ENCODE measurements around the gene ST3GAL3. TPM values are rescaled to one million over a fixed set of nuclear protein-coding genes. Genes with fewer than 3 reads are reported as not detected.

Gene ST3GAL3
- total RNA-seq, 1 experiment from 2014 or later, result 8.3 TPM

DNA sequence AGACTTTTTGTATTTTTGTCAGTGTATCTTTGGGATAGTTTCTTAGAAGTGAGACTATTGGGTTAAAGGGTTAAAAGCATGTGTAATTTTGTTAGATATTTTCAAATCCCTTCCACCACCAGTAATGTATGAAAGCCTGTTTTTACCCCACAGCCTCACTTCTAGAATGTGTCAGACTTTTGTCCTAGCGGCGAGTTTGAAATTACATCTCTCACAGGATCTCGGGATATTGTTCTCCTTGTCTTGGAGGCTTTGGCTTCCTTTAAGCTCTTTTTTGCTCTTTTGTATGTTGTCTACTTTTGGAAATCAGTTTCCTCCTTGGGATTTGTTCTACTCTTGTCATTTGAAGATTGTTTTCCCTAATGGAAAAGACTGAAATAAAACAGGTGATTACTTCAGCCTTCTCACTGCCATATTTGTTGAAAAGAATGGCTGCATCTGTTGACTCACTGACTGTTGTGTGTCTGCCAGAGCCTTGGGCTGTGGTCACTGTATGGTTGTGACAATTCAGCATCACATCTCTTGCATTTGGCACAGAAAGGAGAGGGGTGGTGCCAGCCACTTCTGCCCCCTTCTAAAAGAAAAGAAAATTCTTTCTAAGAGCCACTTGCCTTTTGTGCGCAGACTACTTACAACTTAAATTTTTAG, 22.6 kb downstream of the ST3GAL3 start:
- DNase-seq, result no peak
- Histone ChIP-seq H3K79me1 (ENCODE audit: insufficient read depth, low read depth, low read length, poor library complexity, severe bottlenecking) (no peaks in the 10 kb centered on the region), H4K91ac (ENCODE audit: insufficient read length, low read depth, low read length) (no peak overlapping the region)

More for the DNA sequence above, 22.6 kb downstream of the ST3GAL3 start:
- Histone ChIP-seq H2AFZ (ENCODE audit: low read length) (no peak overlapping the region), H4K8ac (replicated peaks; ENCODE audit: insufficient read length, low read depth, low read length) (no peak overlapping the region), H3K23ac (ENCODE audit: insufficient read length, low read depth, low read length) (no peak overlapping the region), H2BK120ac (ENCODE audit: low read depth, low read length, poor library complexity, severe bottlenecking) (no peak overlapping the region), H3K4ac (ENCODE audit: low read depth, low read length) (no peak overlapping the region), H3K14ac (ENCODE audit: insufficient read depth, low read length) (no peak overlapping the region), H4K20me1 (ENCODE audit: control insufficient read depth, insufficient read depth, insufficient read length) (no peaks in the 10 kb centered on the region), H4K5ac (ENCODE audit: insufficient read length, low read depth, low read length) (no peak overlapping the region), H3K27me3 (ENCODE audit: insufficient read depth, low read length) (no peaks in the 10 kb centered on the region), H3K4me1 (ENCODE audit: insufficient read depth, low read length) (no peaks in the 10 kb centered on the region), H3K9ac (ENCODE audit: extremely low read depth, insufficient read length, low read length) (no peak overlapping the region), H3K79me2 (ENCODE audit: insufficient read depth, low read length) (no peaks in the 10 kb centered on the region), H3K4me2 (ENCODE audit: insufficient read depth, insufficient read length, low read length) (no peak overlapping the region), H3K9me3 (ENCODE audit: control insufficient read depth, low read depth, low read length) (no peaks in the 10 kb centered on the region), H2BK5ac (ENCODE audit: insufficient read length, low read length) (no peak overlapping the region), H3K56ac (ENCODE audit: insufficient read length, low read depth, low read length) (no peak overlapping the region), H2BK20ac (ENCODE audit: low read depth, low read length, poor library complexity, severe bottlenecking) (no peak overlapping the region), H2AK5ac (ENCODE audit: insufficient read length, low read length) (no peak overlapping the region), H2BK12ac (ENCODE audit: insufficient read length, low read depth, low read length) (no peak overlapping the region), H3K18ac (ENCODE audit: insufficient read length, low read depth, low read length) (no peak overlapping the region), H2BK15ac (ENCODE audit: low read depth, low read length) (no peak overlapping the region), H3K23me2 (ENCODE audit: insufficient read length, low read depth, low read length, poor library complexity, severe bottlenecking) (no peaks in the 10 kb centered on the region), H3T11ph (ENCODE audit: low read length) (no peak overlapping the region), H3K27ac (ENCODE audit: insufficient read length, low read depth, low read length) (no peak overlapping the region)
- H3K27me3 Mint-ChIP-seq (ENCODE audit: low read depth), result no peaks in the 10 kb centered on the region
- no CpG with 5 or more reads among the region's 4 CpGs for WGBS (ENCODE audit: extremely low coverage, insufficient read length, low lambda C conversion rate)
- TF ChIP-seq, protein P1, sequence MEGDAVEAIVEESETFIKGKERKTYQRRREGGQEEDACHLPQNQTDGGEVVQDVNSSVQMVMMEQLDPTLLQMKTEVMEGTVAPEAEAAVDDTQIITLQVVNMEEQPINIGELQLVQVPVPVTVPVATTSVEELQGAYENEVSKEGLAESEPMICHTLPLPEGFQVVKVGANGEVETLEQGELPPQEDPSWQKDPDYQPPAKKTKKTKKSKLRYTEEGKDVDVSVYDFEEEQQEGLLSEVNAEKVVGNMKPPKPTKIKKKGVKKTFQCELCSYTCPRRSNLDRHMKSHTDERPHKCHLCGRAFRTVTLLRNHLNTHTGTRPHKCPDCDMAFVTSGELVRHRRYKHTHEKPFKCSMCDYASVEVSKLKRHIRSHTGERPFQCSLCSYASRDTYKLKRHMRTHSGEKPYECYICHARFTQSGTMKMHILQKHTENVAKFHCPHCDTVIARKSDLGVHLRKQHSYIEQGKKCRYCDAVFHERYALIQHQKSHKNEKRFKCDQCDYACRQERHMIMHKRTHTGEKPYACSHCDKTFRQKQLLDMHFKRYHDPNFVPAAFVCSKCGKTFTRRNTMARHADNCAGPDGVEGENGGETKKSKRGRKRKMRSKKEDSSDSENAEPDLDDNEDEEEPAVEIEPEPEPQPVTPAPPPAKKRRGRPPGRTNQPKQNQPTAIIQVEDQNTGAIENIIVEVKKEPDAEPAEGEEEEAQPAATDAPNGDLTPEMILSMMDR (conservative IDR thresholded peaks at IDR 0.05), result no peak
- H3K9me3 Mint-ChIP-seq, result no peaks in the 10 kb centered on the region
- H3K27ac Mint-ChIP-seq, result peak overlapping the region in 1 of 3 experiments; percentile 20; a peak in 1 of 7 replicates
- H3K36me3 Mint-ChIP-seq (ENCODE audit: insufficient read depth in 1 of 3, low read depth in 3 of 3), result no peaks in the 10 kb centered on the region
- no peak overlapping the region for H3K4me3 Mint-ChIP-seq
- peaks cover 4 to 5% of the 10 kb centered on the region in 2 experiments; a peak in 3 of 4 replicates for H3K4me1 Mint-ChIP-seq
